Kidney glomerular epithelial cell (primary cell): ENCODE data around the gene KCNK10.

Experiments used
- DNase-seq: peaks from one replicate; lab custom pipeline; 2025; lab: John Stamatoyannopoulos, UW

The KCNK10 gene

GRCh38 chr14:88227693-88228092, 95.4 kb downstream of the KCNK10 start:
- no peak for DNase-seq

DNA sequence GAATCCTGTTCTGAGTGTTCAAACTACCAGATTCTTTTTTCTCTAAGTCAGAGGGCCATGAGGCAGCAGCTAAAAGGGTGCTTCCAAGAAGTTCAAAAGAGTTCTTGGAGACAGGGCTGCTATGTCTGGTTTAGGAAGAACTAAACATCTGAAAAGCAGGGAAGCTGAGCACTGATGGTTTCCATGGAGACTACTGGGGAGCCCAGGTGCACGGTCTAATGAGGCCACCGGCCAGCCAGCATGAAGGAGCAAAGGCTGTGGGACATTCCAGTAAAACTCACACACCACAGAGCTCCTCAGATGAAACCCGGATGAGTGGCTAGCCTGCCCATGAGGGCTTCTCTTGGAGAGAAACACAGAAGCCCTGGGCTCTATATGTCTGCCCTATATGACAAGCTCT, 97.3 kb downstream of the KCNK10 start:
- no peak for DNase-seq

- no peak for DNase-seq
Measured at GRCh38 chr14:88218119-88218915, 104.8 kb downstream of the KCNK10 start.

GRCh38 chr14:88212691-88213090, 110.4 kb downstream of the KCNK10 start:
- DNase-seq = no peak

- no peak for DNase-seq
Measured at GRCh38 chr14:88210426-88210825, 112.6 kb downstream of the KCNK10 start.

GRCh38 chr14:88209273-88209672, 113.8 kb downstream of the KCNK10 start:
- no peak for DNase-seq

- DNase-seq = no peak
Measured at GRCh38 chr14:88208858-88209257, 114.2 kb downstream of the KCNK10 start.

DNA sequence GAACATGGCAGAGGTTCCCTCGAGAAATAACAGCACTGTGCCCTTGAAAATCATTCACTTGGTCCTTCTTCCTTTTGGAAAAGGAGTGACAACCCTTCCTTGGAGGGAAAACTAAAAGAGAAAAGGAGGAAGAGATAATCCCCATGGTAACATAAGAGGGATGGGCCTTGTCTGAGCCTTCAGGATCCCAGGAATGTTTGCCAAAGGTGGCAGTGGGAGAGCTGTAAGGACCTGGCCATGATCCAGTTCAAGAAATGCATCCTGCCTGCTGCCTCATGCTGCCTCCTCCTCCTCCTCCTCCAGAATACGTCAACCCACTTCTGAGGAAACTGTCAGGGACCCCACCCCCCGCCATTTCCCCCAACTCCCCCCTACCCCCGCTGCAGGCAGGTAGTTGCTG, 118.8 kb downstream of the KCNK10 start:
- no peak for DNase-seq

- DNase-seq = no peak
Measured at GRCh38 chr14:88203291-88203690, 119.8 kb downstream of the KCNK10 start.

DNA sequence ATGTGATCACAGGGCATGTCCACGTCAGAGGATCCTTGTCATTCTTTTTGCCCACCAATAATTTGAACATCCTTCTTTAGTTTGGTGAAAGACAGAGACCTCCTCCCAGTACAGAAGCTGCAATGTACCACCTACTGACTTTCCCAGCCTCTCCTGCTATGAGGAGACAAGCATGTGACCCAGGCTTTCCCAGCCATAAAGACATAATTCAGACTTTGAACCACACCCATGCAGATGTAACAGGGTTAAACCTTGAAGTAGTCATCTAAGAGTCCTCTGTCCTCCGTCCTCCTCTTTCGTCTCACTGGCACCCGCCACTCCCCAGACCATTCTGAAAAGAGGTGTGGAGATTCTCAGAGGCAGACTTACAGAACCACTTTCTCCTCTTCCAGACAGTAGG, 120.8 kb downstream of the KCNK10 start:
- no peak for DNase-seq

- no peak for DNase-seq
Measured at GRCh38 chr14:88201851-88202250, 121.2 kb downstream of the KCNK10 start.

DNA sequence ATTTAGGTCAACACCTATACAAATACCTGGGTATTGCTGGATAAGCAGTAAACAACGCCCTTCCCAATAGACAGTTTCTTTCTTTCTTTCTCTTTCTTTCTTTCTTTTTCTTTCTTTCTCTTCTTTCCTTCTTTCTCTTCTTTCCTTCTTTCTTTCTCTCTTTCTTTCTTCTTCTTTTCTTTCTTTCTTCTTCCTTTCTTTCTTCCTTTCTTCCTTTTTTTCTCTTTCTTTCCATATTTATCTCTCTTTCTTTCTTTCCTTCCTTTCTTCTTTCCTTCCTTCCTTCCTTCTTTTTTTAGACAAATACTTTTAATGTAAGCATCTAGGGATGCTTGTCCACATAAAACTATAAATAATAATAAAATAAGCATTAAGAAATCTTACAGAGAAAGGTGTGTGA, 123.2 kb downstream of the KCNK10 start:
- DNase-seq = no peak

- no peak for DNase-seq
Measured at GRCh38 chr14:88198446-88198845, 124.6 kb downstream of the KCNK10 start.

GRCh38 chr14:88196925-88197324, 126.1 kb downstream of the KCNK10 start:
- DNase-seq = no peak

- DNase-seq = no peak
Measured at GRCh38 chr14:88196116-88196890, 126.8 kb downstream of the KCNK10 start.

DNA sequence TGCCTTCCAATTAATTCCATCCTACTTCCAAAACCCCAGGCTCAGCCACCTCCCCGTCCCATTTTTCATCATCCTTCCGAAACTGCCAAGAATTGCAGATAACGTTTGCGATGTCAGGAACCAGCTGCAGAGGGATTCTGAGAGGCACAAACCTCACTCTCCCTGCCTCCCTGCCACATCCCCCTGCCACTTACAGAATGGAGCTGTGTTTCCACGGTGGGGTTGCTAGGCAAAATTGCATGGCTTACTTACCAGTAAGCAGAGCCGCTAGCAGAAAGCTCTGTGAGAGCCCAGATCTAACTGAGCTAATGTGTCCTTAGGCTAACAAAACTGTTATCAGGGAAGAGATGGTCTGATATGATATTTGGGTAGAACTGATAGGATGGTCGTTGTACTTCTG, 127.4 kb downstream of the KCNK10 start:
- DNase-seq = no peak

DNA sequence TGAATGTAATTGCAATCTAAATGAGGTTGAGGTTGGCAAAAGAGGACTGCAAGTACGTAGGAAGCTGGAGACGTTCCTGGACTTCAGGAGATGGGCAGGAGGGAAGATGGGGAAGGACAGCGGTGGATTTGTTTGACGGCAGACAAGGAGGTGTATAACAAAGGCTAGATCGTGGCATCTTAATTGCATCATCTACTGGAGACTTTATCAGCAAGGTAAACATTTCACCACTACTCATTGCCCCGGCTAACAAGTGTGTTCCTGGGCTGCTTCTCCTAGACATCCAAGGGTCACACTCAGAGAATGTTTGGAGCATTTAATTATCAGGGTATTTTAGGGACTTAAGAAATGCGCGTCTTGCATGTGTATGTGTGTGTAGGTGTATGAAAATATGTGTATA, 128.5 kb downstream of the KCNK10 start:
- no peak for DNase-seq

DNA sequence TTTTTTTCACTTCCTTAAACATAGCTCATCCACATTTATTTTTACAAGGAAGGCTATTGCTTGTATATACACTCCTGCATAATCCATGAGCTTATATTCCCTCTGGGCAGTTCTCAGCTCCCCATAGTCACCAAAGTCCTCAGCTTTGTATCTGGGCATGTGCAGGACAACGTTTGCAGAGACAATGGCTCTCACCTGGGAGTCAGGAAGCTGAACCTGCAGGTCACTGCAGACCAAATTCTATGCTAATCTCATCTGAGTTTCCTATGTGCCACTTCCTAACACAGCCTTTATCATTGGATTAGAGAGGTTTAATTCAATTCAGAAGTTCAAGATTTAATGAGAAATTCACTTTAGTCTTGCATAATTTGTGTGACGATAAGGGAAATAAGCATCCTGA, 131.5 kb downstream of the KCNK10 start:
- DNase-seq = no peak

DNA sequence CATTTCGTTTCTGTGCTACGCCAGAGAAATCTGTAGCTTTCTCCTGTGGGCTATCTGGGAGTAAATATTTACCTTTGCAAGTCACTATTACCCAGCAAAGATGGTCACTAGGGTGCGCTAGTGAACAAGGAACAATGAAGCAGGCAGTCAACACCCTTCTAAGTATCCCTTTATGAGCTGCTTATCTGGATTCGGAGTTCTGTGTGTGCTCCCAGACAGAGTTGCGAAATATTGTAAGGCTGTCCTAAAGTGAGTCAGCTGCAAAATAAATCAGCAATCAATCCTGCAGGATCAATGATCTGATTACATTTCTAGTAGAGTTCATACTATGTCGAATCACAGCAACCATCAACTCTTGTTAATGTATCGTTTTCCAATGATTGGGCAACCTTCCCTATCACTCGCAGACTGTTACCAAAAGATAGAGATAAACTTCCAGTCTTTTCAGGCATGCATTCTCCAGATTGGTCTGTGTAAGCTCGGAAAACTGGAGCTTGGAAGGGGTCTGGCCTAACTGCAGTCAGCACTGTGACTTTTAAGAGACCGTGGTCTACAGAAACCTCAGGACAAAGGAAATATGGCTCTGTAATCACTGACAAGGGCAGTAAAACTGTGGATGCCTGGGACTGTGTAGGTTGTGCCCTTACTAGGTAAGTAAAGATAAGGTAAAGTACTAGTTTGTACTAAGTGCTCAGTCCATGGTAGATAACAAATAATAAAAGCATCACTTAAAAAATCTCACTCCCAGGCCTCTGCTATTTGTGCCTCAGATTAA, 133.5 kb downstream of the KCNK10 start:
- peak; percentile 67 for DNase-seq

DNA sequence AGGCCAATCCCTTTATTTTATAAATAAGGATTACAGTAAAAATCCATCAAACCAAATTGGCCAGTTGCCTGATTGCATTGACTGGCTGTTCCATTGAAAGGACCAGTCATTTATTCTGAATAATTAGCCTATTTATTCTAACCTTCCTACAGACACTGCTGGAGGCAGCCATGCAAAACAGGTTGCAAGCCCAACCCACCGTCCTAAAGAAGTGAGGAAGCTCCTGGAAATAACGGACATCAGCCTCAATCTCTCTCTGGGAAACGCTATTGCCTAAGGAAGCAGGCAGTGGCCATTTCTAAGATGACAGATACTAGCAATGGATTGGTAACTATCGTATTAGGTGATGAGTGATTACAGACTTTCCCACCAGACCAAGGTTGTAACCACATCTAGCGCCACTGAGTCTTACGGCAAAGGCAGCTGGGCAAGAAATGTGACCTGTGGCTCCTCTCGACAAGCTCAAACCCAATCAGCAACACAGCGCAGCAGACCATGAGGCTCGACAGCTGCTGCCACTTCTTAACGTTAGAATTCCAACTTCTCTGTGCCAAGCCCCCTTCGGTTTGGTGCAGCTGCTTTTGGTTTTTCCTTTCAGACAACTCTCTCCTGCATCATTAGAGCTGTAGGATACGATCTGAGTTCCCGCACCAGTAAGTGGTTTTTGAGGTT, 134.2 kb downstream of the KCNK10 start:
- DNase-seq = no peak

GRCh38 chr14:88185843-88186242, 137.2 kb downstream of the KCNK10 start:
- DNase-seq = no peak

DNA sequence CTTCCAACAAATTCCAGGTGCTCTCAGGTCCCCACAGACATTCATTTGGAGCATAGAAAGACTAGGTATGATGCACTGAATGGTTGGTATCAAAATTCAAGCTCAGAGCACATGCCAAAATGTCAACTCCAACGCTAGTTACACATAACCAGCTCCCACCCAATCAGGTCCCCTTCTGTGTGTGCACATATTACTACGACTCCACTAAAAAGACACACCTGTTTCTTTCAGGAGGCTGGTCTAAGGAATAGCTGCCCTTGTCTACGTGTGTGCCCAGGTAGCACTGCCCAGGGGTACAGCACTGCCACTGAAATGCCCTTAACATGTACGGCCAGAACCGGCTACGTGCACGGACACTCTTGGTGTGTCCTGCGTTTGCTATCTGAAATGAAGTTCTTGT, 138.1 kb downstream of the KCNK10 start:
- no peak for DNase-seq
